Measurements from ENCODE around the gene GNAZ.

DNA sequence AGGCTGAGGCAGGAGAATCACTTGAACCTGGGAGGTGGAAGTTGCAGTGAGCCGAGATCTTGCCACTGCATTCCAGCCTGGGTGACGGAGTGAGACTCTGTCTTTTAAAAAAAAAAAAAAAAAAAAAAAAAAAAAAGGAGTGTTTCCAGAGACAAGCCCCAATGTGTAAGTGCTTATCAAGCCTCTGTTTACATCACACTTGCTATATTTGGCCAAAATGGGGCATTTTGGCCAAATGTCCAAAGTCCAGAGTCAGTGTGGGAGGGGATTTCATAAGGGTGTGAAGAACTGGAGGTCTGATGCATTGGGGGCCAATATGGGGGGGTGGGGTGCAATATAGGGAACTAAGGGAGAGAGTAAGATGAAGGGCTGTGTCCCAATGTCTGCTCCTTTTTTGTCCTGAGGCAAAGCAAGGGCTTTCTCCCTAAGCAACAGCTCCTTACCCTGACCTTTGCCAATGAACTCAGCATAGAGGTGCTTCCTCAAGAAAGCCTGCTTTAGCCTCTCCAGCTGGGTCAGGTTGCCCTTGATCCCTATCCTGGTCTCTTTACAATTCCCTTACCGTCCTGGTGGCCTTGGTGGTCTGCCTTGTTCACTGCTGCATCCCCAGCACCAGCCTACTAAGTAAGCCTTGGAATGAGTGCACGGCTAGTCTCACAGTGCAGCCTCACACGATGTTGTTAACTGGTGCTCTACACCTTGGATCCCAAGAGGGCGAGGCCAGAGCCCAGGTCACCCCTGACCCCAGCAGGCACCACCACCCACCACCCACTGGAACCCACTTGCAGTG lies 95.9 kb downstream of the GNAZ start:
- TF ChIP-seq CTCF (IDR thresholded peaks at IDR 0.05) (no peak), POLR2A (IDR thresholded peaks at IDR 0.05) (no peak)

Measured in thyroid gland (tissue), 4 donors.